Cerebellar nuclear complex (tissue), 1 donor: Measurements from ENCODE around the gene APOL2.
"Not testable (repeated sequence)": the region's sequence is repeated elsewhere in the genome, so short reads cannot be mapped to it uniquely, and the experiment has no call there.

Source experiments
- DNase-seq, 2 experiments: peaks; one replicate each; lab custom pipeline; 2025; lab: John Stamatoyannopoulos, UW

Gene APOL2

GRCh38 chr22:36262307-36262706 lies 23.0 kb upstream of the APOL2 start:
- DNase-seq, result not testable (repeated sequence)

DNA sequence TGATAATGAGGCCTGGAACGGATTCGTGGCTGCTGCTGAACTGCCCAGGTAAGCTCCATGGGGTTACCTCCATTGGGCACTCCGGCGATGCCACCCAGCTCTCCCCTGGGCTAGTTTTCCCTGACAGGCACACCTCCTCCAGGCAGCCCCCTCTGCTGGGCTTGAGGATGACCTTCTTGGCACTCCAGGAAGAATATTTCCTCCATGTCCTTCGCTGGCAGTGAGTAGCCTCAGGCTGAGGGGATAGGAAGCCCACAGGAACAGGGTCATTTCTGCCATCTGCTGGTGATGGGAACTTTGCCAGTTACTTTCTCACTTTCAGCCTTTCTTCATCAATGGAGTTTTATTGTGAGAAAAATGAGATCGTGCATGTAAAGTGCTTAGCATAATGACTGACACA lies 22.3 kb upstream of the APOL2 start:
- DNase-seq, result not testable (repeated sequence)

DNA sequence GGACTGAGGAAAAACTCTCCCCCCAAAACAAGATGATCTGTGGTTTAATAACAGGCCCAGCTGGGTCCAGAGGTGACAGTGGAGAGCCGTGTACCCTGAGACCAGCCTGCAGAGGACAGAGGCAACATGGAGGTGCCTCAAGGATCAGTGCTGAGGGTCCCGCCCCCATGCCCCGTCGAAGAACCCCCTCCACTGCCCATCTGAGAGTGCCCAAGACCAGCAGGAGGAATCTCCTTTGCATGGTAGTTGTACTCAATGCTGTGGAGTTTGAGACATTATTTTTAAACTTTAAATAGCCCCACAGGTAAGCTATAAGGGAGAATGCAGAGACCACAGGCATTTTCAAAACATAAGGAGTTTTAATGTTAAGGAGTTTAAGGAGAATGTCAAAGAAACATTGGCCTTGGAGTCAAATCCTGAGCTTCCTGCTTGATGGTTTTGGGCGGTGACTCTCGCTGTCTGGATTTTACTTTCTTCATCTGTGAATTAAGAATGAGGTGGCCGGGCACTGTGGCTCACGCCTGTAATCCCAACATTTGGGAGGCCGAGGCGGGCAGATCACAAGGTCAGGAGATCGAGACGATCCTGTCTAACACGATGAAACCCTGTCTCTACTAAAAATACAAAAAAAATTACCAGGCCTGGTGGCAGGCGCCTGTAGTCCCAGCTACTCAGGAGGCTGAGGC lies 20.4 kb upstream of the APOL2 start:
- no peak for DNase-seq

- no peak for DNase-seq
These were observed 19.6 kb upstream of the APOL2 start for GRCh38 chr22:36258701-36259614.

- DNase-seq, result no peak
These were observed 18.8 kb upstream of the APOL2 start for GRCh38 chr22:36257948-36258670.

DNA sequence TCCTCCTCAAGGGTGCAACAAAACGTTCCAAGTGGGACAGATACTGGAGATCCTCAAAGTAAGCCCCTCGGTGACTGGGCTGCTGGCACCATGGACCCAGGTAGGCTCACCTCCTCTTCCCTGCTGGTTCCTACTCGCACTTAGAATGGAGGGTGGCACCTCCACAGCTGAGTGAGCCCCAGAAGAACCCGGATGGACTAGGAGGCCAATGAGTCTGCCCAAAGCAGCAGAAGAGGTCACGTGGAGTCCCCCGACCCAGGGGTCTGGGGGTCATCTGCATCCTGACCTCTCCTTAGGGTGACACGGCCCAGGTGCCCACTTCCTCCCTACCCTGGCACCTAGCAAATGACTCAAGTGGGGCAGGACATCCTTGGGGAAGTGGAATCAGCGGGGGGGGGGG lies 18.0 kb upstream of the APOL2 start:
- DNase-seq, result no peak

DNA sequence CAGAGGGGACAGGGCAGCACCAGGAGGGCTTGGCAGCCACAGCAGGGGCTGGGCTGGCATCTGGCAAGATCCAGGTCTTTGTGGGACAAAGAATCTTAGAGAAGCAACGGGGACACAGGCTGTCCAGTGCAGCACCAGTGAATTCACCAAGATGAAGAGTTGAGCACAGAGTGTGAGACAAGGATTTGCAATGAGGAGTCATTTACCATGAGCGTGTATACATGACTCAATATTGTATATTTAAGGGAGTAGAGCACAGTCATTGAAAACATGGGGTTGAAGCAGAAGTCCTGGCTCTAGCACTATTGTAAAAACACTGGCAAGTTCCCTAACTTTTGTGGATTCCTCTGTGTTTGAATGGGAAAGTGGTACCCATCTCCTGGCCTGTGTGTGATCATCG lies 17.2 kb upstream of the APOL2 start:
- DNase-seq, result no peak

DNA sequence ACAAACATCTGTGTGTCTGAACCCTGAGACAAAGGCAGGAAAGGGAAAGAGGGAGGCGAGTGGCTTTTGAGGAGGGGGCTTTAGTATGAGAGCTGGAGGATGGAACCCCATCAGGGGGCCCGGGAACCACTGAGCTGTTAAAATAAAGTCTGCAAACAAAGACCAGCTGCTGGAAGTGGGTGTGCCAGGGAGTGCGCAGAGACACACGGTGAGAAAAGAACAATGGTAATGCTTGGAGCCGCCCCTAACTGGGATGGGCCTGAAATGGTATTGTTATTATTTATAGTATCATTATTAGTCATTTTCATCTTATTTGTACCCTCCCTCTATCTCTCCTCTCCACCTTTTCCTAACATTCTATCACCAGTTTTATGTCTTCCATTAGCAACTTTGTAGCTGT lies 16.2 kb upstream of the APOL2 start:
- DNase-seq, result not testable (repeated sequence)

GRCh38 chr22:36253523-36254490 lies 14.5 kb upstream of the APOL2 start:
- no peak for DNase-seq

- no peak for DNase-seq
These were observed 13.6 kb upstream of the APOL2 start, which contains the start of gene APOL1 for GRCh38 chr22:36252754-36253522. TSS of gene APOL1 (plus strand) at chr22:36253133. CDS start at chr22:36254956, 1,823 bp downstream.

DNA sequence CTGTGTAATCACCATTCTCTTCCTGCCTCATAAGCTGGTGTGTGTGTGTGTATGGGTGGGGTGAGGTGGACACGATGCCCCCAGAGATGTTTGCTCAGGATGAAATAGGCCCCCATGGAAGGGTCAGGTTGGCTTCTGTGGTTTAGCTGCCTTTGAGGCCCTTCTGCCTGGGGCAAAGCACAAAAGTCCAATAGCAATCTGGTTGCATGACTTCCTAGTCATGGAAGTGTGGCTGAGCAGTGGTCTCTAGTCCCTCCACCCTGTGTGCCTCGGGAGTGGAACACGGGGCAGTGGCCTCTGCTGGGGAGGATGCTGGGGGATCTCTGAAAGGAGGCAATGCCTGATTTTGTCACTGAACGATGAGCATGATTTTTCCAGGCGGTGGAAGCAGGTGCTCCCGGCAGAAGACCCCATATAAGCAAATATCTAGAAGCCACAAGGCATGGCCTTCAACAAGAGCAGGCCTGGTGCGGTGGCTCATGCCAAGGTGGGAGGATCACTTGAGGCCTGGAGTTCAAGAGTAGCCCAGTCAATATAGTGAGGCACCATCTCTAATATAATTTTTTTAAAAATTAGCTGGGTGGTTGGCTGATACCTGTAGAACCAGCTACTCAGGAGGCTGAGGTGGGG lies 12.8 kb upstream of the APOL2 start:
- DNase-seq, result not testable (repeated sequence)

- not testable (repeated sequence) for DNase-seq
These were observed 11.1 kb upstream of the APOL2 start for GRCh38 chr22:36250292-36250960.

GRCh38 chr22:36249160-36249559 lies 9.8 kb upstream of the APOL2 start:
- no peak for DNase-seq

DNA sequence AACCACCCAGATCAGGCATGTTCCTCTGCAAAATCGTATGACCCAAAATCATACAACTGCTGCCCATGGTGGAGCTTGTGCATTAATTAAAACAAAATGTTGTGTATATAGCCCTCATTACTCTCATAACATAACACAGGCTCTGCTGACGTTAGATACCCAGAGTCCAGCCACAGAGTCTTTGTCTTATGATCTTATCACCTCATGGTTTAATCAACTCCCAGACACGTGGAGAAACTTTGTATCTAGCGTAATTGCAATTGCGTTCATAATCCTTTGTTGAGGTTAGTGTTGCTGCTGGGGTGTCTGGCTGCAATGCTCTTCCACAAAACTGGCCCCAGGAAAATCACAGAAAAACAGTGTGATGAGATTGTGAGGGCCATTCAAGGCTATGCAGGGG lies 8.6 kb upstream of the APOL2 start:
- no peak for DNase-seq

DNA sequence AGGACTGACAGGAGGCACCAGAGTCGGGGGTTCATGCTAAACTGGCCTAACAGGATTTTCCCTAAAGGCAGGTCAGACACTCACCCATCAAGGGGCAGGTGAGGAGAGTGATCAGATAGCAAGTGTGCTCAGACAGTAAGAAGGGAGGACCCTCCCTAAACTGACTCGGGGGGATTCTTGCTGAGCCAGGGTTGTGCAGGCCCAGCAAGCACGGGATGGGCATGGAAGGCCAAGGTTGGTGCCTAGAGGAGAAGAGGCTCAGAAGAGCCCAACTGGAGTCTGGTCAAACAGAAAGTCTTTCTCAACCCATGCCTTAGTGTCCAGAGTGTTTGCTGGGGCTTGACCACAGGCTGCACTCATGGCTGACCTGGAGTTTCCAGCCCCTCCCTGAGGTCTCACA lies 7.4 kb upstream of the APOL2 start:
- DNase-seq, result no peak

DNA sequence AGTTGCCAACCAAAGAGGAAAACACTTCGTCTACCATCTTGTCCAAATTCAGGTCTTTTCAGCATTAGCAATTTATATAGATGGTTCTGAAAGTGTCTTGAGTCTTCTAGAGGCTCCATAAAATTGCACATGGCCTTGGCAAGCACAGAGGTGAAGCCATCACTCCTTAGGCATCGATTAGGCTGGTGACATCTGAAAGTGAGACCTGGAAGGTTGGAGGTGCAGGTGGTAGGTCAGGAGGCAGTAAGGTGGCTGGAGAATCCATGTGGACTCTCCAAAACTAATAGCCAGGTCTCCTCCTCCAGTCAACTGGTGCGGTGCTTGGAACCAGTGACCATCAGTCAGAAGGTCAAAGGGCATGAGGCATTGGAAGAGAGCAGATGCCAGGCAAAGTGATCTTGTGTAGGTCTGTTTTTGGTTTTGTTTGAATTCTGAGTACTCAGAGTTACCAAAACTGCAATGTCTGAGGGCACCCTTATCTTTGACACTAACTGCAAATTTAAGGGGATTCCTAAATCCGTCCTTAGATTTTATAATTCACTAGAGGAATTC lies 6.6 kb upstream of the APOL2 start:
- DNase-seq, result no peak

GRCh38 chr22:36244522-36245391 lies 5.4 kb upstream of the APOL2 start:
- DNase-seq, result no peak

- DNase-seq, result no peak
These were observed 4.7 kb upstream of the APOL2 start for GRCh38 chr22:36243986-36244385.
